ENCODE measurements around the gene MRPS34.
A peak's percentile ranks its signal among the peaks of the same experiment; 100 is the strongest.

The MRPS34 gene

GRCh38 chr16:1782408-1783264, 9.7 kb upstream of the MRPS34 start, which contains the start of the genes NUBP2 and SPSB3:
Gene NUBP2 (plus strand): TSS chr16:1782960. CDS start chr16:1783021, 61 bp downstream.
Gene SPSB3 (minus strand): TSS chr16:1782571. CDS start chr16:1781483, 1,088 bp downstream.
- DNase-seq (ENCODE audit: low read depth in 1 of 2, low spot score in 1 of 2), result peak; percentile 90 to 96

DNA sequence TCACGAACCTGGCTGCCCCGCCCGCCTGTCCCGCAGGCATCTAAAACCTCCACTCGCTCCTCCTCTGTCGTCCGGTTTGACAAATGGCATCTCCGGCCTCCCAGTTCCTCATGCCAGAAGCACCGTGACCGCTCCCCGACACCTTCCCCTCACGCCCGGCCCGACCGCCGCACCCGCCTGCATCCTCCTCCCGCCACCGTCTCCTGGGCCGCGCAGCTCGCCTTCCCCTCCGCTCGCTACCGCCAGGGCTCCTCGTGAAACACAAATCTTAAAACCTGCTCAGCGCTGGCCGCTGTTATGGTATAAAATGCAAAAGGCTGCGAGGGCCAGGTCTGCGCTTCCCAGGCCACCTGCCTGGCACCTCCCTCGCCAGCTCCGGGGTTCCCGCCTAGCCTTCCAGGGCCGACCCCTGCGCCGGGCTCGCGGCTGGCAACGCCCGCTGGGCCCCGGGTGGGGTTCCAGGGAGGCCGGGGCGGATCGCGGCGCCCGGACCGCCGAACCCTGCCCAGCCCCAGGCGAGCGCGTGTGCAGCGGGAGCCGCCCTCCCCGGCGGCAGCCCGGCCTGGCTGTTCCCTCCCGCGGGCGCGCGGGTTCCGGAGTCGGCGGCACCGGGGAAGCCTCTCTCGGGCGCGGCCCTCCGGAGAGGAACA, 8.9 kb upstream of the MRPS34 start:
- DNase-seq (ENCODE audit: low read depth in 1 of 2, low spot score in 1 of 2), result no peak

GRCh38 chr16:1781254-1781653, 8.3 kb upstream of the MRPS34 start:
- no peak for DNase-seq (ENCODE audit: low read depth in 1 of 2, low spot score in 1 of 2)

DNA sequence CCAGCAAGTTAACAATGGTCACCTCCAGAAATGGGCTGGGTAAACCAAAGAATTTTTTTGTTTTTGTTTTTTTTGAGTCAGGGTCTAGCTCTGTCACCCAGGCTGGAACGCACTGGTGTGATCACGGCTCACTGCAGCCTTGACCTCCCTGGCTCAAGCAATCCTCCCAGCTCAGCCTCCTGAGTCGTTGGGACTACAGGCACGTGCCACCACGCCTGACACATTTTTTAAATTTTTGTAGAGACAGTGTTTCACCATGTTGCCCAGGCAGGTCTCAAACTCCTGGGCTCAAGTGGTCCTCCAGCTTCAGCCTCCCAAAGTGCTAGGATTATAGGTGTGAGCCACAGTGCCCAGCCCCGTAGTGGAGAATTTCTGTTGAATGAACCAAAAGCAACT, 7.7 kb upstream of the MRPS34 start:
- DNase-seq (ENCODE audit: low read depth in 1 of 2, low spot score in 1 of 2), result no peak

DNA sequence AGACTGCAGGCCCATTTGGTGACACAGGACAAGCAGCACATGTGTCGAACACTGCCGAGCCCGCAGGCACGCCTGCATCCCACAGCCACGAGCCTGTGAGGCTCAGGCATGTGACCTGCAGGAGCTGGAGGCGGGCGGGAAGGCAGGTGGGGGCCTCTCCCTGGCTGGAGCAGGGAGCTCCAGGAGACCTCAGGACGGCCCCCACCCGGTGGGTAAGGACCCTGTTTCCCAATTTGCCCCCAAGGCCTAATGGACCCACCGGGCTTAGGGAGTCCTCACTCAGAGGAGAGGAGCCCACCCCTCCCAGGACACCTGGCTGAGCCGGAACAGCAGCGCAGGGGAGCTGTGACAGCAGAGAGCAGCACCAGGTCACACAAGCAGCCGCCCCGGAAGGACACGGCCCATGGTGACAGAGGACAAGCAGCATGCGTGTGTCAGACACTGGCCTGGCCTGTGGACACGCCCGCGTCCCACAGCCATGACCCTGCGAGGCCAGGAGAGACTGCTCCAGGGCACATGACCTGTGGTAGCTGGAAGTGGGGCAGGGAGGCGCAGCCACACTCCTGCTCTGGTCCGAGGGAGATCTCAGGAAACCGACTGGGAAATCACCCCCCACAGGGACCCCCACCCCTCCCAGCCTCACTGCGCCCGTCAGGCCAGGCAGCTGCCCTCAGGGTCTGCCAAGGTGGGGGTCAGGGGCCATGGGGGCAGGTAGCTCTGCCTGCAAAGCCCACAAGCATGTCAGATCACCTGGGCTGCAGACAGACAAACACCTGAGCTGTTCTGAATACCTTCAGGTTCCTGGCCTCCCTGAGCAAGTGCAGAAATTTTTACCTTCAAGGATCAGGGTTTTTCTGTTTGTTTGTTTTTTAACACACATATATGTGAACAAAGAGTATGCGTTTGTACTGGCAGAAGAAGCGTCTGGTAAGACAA, 7.1 kb upstream of the MRPS34 start:
- no peak for DNase-seq (ENCODE audit: low read depth in 1 of 2, low spot score in 1 of 2)

GRCh38 chr16:1779234-1779701, 6.3 kb upstream of the MRPS34 start:
- no peak for DNase-seq (ENCODE audit: low read depth in 1 of 2, low spot score in 1 of 2)

DNA sequence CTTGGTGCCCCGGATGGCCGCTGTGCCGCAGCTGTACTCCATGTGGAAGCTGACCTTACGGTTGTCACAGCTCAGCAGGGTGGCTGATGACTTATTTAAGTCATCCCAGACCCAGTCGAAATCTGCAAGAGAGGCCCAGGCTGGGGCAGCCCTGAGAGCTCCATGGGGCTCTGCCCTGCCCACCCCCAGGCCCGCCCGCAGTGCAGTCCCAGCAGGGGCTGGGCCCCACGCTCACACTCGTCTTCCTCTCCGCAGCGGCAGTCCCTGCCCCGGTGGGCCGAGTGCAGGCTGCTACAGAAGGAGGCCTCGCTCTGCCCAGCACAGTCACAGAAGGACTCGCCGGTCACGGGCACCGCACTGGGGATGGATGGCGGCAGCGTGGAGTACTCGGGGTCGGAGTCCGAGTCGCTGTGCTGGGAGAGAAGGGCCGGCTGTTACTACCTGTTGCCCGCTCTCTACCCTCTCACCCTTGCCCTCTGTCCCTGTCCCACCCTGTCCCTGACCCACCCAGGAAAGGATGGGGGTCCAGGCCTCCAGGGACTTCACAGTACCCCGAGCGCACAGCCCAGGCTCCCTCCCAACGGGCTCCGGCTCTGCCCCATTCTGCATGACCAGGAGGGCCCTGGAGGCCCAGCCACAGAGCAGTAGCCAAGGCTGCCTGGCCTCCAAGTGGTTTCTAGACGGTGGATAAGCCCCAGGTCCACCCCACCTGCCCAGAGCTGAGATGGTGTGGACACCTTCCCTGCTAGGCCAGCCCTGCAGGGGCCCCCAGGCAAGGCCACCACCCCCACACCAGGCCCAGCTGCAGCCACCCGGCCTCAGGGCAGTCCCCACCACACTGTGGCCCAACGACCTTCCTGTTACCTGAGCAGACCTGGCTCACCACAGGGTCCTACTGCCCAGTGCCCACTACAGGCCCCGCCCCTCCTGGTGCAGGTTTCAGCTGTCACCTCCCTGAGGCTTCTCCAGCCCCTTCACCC, 5.6 kb upstream of the MRPS34 start:
- no peak for DNase-seq (ENCODE audit: low read depth in 1 of 2, low spot score in 1 of 2)

GRCh38 chr16:1777375-1778199, 4.7 kb upstream of the MRPS34 start:
- no peak for DNase-seq (ENCODE audit: low read depth in 1 of 2, low spot score in 1 of 2)

GRCh38 chr16:1776991-1777374, 4.0 kb upstream of the MRPS34 start:
- no peak for DNase-seq (ENCODE audit: low read depth in 1 of 2, low spot score in 1 of 2)

- no peak for DNase-seq (ENCODE audit: low read depth in 1 of 2, low spot score in 1 of 2)
Measured at GRCh38 chr16:1776672-1776955, 3.7 kb upstream of the MRPS34 start.

DNA sequence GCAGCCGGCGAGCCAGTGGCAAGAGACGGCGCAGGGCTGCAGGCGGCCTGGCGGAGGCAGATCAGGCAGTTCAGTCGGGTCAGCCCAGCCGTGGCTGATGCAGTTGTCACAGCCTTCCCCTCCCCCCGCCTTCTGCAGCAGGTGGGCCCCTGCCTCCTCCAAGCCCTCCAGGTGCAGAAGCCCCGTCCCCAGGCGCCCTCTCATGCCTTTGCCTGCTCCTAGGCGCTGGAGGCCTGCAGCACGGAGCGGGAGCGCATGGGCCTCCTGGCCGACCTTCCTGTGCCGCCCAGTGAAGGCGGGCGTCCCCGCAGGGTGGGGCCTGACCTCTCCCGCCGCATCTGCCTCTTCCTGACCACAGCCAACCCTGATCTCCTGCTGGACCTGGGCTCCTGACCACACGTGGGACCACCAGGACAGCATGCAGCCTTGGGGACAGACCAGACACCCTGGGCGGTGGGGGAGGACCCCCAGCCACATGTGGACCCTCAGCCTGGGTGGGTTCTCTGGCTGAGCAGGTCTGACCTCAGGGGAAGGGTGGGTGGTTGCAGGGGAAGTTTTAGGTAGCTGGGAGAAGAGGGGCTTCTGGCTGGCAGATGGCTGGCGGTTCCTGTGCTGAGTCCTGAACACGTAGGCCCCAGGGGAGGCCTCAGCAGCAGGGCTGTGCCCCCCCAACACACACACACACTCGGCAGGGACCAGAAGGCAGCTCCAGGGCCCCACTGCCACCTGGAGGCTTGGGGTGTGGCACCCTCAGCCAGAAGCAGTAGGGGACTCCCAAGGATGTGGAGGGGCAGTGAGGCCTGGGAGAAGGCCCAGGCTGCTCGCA, 3.1 kb upstream of the MRPS34 start:
- DNase-seq (ENCODE audit: low read depth in 1 of 2, low spot score in 1 of 2), result no peak

- no peak for DNase-seq (ENCODE audit: low read depth in 1 of 2, low spot score in 1 of 2)
Measured at GRCh38 chr16:1775006-1775845, 2.3 kb upstream of the MRPS34 start.

- no peak for DNase-seq (ENCODE audit: low read depth in 1 of 2, low spot score in 1 of 2)
Measured at GRCh38 chr16:1774448-1774780, 1.5 kb upstream of the MRPS34 start.

GRCh38 chr16:1773703-1774447, 941 bp upstream of the MRPS34 start:
- no peak for DNase-seq (ENCODE audit: low read depth in 1 of 2, low spot score in 1 of 2)

DNA sequence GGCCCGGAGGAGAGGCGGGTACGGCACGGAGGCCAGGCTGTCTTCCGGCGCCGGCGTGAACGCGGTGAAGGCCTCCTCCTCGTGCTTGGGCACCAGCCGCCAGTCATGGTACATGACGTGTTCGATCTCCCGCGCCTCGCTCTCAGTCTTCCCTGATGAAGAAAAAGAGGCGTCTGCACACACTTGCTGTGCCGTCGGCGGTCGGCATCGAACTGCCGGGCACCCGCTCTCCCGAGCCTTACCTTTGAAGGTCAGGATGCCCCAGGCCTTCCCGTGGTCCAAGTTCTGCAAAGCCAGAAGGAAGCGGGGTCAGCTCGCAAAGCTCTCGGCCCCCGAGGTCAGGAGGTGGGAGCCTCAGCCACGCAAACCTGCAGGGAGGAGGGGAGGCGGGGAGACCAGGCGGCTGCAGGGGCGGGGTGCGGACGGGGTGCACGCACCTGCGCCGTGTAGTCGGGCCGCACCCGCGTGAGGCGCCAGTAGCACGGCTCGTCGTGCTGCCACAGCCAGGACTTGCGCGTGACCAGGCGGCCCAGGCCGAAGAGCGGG, 499 bp downstream of the MRPS34 start, which contains the start of gene EME2:
TSS of gene EME2 (plus strand) at position 449 of the 546 bp plus-strand sequence. CDS start 418 bp downstream, outside the sequence.
- DNase-seq (ENCODE audit: low read depth in 1 of 2, low spot score in 1 of 2), result peak in 1 of 2 donors; percentile 31

- DNase-seq (ENCODE audit: low read depth in 1 of 2, low spot score in 1 of 2), result no peak
Measured at GRCh38 chr16:1771864-1772361, 1.0 kb downstream of the MRPS34 start.
